HCT116 (cell line): Measurements from ENCODE around the gene DDAH1. TPM values are rescaled to one million over a fixed set of nuclear protein-coding genes. Genes with fewer than 3 reads are reported as not detected.

ENCODE experiments used
- ATAC-seq: fragments of 200-7000 bp; cut with Tn5 transposase; 2 replicates; pipeline ENCODE4 v1.9.1; 2020; ENCODE audit warnings: mild to moderate bottlenecking, moderate library complexity
- BruUV-seq: library from RNA; stranded (reverse); fragments of 400-500 nt; replicated peaks from 2 replicates; lab custom pipeline; 2021; lab: Mats Ljungman, UMichigan
- CTCF ChIA-PET: fragments of 300-600 bp; sonication (Branson Sonifier 250); formaldehyde crosslinking; loops from one replicate; lab custom pipeline; 2021; ENCODE audit warnings: antibody characterized with exemption; lab: Charles Lee
- POLR2A ChIA-PET: fragments of 300-600, 350-600 bp; sonication (Branson Sonifier 250); formaldehyde crosslinking; loops from one replicate; lab custom pipeline; 2021; ENCODE audit warnings: antibody characterized with exemption; lab: Charles Lee
- RAD21 ChIA-PET, 2 experiments: fragments of 300-600 bp; sonication (Branson Sonifier 250); formaldehyde crosslinking; loops; one replicate each; lab custom pipeline; 2023; ENCODE audit warnings: low total read pairs in 2 of 2; ENCODE audit not compliant: uncharacterized antibody in 2 of 2, unreplicated experiment in 2 of 2, low non-redundant PET in 1 of 2; lab: Charles Lee
- DNase-seq: peaks from one replicate; pipeline ENCODE4 v3.0.0-alpha.2; 2010; ENCODE audit warnings: low read depth, low spot score
- H2AFZ ChIP-seq: fragments of 200-600 bp; shearing (Covaris generic), sonication (generic); 2 replicates; pipeline ENCODE4 v1.6.1; 2017; ENCODE audit warnings: low read depth, mixed run types, mixed read lengths, antibody characterized with exemption, low read length; ENCODE audit not compliant: poor library complexity, severe bottlenecking
- H3K27ac ChIP-seq: 2 replicates; pipeline ENCODE4 v1.5.1; 2012; ENCODE audit warnings: low read depth, low read length
- H3K27me3 ChIP-seq: fragments of 200-600 bp; sonication (generic); 2 replicates; pipeline ENCODE4 v1.6.1; 2016; ENCODE audit warnings: mixed run types, low read length, mixed read lengths; ENCODE audit not compliant: insufficient read depth
- H3K36me3 ChIP-seq, 2 experiments: fragments of 200-500 bp in 1 of 2; fragments of 200-600 bp in 1 of 2; sonication (Bioruptor generic) in 1 of 2; sonication (generic) in 1 of 2; 2 replicates each; pipeline versions ENCODE4 v1.5.1 to v1.6.1; 2014 to 2016; ENCODE audit warnings: low read length in 2 of 2, inconsistent platforms in 1 of 2, mixed read lengths in 1 of 2, mixed run types in 1 of 2; ENCODE audit not compliant: insufficient read depth in 2 of 2, control insufficient read depth in 1 of 2
- H3K4me1 ChIP-seq, 2 experiments: fragments of 200-600 bp in 1 of 2; sonication (generic) in 1 of 2; 2 replicates each; pipeline versions ENCODE4 v1.5.1 to v1.6.1; 2012 to 2017; ENCODE audit warnings: low read length in 2 of 2, inconsistent platforms in 1 of 2, mild to moderate bottlenecking in 1 of 2, mixed read lengths in 1 of 2, mixed run types in 1 of 2, moderate library complexity in 1 of 2; ENCODE audit not compliant: insufficient read depth in 2 of 2, control insufficient read depth in 1 of 2
- H3K4me2 ChIP-seq: fragments of 200-600 bp; sonication (generic); 2 replicates; pipeline ENCODE4 v1.6.1; 2017; ENCODE audit warnings: mixed run types, low read length, mixed read lengths
- H3K4me3 ChIP-seq, 2 experiments: fragments of 200-600 bp in 1 of 2; sonication (generic) in 1 of 2; replicated peaks in 1 of 2; 2 replicates each; pipeline ENCODE4 v1.5.1; 2011 to 2016; ENCODE audit warnings: low read length in 2 of 2, control low read depth in 1 of 2, low read depth in 1 of 2, mild to moderate bottlenecking in 1 of 2, mixed read lengths in 1 of 2, mixed run types in 1 of 2
- H3K79me2 ChIP-seq: fragments of 200-600 bp; sonication (generic); 2 replicates; pipeline ENCODE4 v1.6.1; 2017; ENCODE audit warnings: mild to moderate bottlenecking, mixed run types, low read length, moderate library complexity, mixed read lengths; ENCODE audit not compliant: insufficient read depth
- H3K9ac ChIP-seq: fragments of 200-600 bp; sonication (generic); 2 replicates; pipeline ENCODE4 v1.6.1; 2016; ENCODE audit warnings: low read length, mixed read lengths
- H3K9me2 ChIP-seq: fragments of 200-600 bp; sonication (generic), shearing (Covaris generic); 2 replicates; pipeline ENCODE4 v1.6.1; 2017; ENCODE audit warnings: mixed run types, mild to moderate bottlenecking, moderate library complexity; ENCODE audit not compliant: insufficient read depth
- H3K9me3 ChIP-seq, 2 experiments: fragments of 200-500 bp in 1 of 2; fragments of 200-600 bp in 1 of 2; sonication (Bioruptor generic) in 1 of 2; sonication (generic) in 1 of 2; 2 replicates each; pipeline ENCODE4 v1.6.1; 2014 to 2017; ENCODE audit warnings: low read length in 2 of 2, mixed read lengths in 2 of 2, inconsistent platforms in 1 of 2, low read depth in 1 of 2, mild to moderate bottlenecking in 1 of 2, mixed run types in 1 of 2, moderate library complexity in 1 of 2; ENCODE audit not compliant: control insufficient read depth in 1 of 2, insufficient read depth in 1 of 2
- H4K20me1 ChIP-seq: fragments of 200-600 bp; sonication (generic), shearing (Covaris generic); 2 replicates; pipeline ENCODE4 v1.6.1; 2017; ENCODE audit warnings: mixed run types, mild to moderate bottlenecking, moderate library complexity; ENCODE audit not compliant: insufficient read depth
- FOSL1 ChIP-seq: IDR thresholded peaks from 2 replicates; pipeline ENCODE4 v1.6.1; 2012; ENCODE audit warnings: low read depth
- JUND ChIP-seq: IDR thresholded peaks from 2 replicates; pipeline ENCODE4 v1.6.1; 2012
- SIN3A ChIP-seq: IDR thresholded peaks from 2 replicates; pipeline ENCODE4 v1.6.1; 2012; ENCODE audit warnings: low read depth
- SP1 ChIP-seq: IDR thresholded peaks from 2 replicates; pipeline ENCODE4 v1.6.1; 2012; ENCODE audit warnings: low read depth
- SRF ChIP-seq: IDR thresholded peaks from 2 replicates; pipeline ENCODE4 v1.6.1; 2012; ENCODE audit warnings: low read depth
- intact Hi-C: fragments of 100-400 bp; cut with micrococcal nuclease; formaldehyde crosslinking; loops from 2 replicates; pipeline ENCODE4 v1.10.0; 2022
- total RNA-seq: library from RNA; stranded (reverse); gene quantifications from one replicate; pipeline ENCODE4 v1.2.1, GENCODE V29; 2021; ENCODE audit not compliant: unreplicated experiment
- TF ChIP-seq, protein P1 (sequence below): IDR thresholded peaks from 2 replicates; pipeline ENCODE4 v1.6.1; 2012; ENCODE audit warnings: low read depth
- TF ChIP-seq, protein P2 (sequence below): IDR thresholded peaks from 2 replicates; pipeline ENCODE4 v1.6.1; 2012

DDAH1 gene
- total RNA-seq, 1 experiment from 2014 or later, result 16.6 TPM

DNA sequence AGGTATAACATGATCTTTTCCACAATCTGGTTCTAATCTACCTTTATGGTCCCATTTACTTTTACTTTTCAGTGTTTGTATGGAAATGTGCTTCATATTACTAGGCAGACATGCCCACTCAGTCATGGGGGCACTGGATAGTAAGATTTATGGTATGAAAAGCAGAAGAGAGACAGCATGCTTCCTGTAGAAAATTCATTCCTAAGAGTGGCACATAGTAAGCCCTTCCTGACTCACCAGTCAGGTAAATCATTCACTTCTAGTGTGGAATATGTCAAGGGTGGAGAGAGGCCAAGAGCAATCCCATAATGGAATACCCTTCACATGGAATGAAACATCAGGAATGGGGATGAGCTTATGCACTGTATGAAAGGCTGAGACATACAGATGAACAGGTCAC is 139.0 kb downstream of the DDAH1 start:
- no TSS peak for BruUV-seq
- ATAC-seq, result peak; percentile 30; the same call in 1 of the 2 replicates
- ChIA-PET RAD21 (no interaction called here), CTCF (no interaction called here), POLR2A (no interaction called here)
- peak overlapping the region; percentile 68 for H3K4me2 ChIP-seq
- H4K20me1 ChIP-seq, result no peaks in the 10 kb centered on the region
- H3K79me2 ChIP-seq, result no peaks in the 10 kb centered on the region
- no peak overlapping the region for H3K27ac ChIP-seq
- H3K4me3 ChIP-seq, result peak overlapping the region in 1 of 2 experiments; percentile 40; a peak in 2 of 4 replicates
- H2AFZ ChIP-seq, result no peak overlapping the region
- H3K27me3 ChIP-seq, result no peaks in the 10 kb centered on the region
- H3K4me1 ChIP-seq, result peaks cover 55 to 72% of the 10 kb centered on the region in 2 experiments
- H3K36me3 ChIP-seq, result no peaks in the 10 kb centered on the region
- H3K9me2 ChIP-seq, result no peaks in the 10 kb centered on the region; the same call in 1 of the 2 replicates
- intact Hi-C loops, result no loop called here
- TF ChIP-seq SP1 (peak; percentile 28; the same call in 1 of the 2 replicates), JUND (0 out of 2 replicates have a peak, but pooled peaks have one; percentile 26), FOSL1 (peak; percentile 10; the same call in 1 of the 2 replicates), SIN3A (no peak), SRF (0 out of 2 replicates have a peak, but pooled peaks have one; percentile 4)
- TF ChIP-seq, protein P1, sequence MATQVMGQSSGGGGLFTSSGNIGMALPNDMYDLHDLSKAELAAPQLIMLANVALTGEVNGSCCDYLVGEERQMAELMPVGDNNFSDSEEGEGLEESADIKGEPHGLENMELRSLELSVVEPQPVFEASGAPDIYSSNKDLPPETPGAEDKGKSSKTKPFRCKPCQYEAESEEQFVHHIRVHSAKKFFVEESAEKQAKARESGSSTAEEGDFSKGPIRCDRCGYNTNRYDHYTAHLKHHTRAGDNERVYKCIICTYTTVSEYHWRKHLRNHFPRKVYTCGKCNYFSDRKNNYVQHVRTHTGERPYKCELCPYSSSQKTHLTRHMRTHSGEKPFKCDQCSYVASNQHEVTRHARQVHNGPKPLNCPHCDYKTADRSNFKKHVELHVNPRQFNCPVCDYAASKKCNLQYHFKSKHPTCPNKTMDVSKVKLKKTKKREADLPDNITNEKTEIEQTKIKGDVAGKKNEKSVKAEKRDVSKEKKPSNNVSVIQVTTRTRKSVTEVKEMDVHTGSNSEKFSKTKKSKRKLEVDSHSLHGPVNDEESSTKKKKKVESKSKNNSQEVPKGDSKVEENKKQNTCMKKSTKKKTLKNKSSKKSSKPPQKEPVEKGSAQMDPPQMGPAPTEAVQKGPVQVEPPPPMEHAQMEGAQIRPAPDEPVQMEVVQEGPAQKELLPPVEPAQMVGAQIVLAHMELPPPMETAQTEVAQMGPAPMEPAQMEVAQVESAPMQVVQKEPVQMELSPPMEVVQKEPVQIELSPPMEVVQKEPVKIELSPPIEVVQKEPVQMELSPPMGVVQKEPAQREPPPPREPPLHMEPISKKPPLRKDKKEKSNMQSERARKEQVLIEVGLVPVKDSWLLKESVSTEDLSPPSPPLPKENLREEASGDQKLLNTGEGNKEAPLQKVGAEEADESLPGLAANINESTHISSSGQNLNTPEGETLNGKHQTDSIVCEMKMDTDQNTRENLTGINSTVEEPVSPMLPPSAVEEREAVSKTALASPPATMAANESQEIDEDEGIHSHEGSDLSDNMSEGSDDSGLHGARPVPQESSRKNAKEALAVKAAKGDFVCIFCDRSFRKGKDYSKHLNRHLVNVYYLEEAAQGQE, result no peak
- TF ChIP-seq, protein P2, sequence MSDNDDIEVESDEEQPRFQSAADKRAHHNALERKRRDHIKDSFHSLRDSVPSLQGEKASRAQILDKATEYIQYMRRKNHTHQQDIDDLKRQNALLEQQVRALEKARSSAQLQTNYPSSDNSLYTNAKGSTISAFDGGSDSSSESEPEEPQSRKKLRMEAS, result peak; percentile 37
- TF ChIP-seq, all 23 proteins: peak for 5
- no peak for DNase-seq
- Histone ChIP-seq H3K9ac (0 out of 2 replicates have a peak overlapping the region, but pooled peaks have one; percentile 27), H3K9me3 (no peaks in the 10 kb centered on the region)
